H9 (cell line): ENCODE measurements around the gene UBN1. TPM values are rescaled to one million over a fixed set of nuclear protein-coding genes. Genes with fewer than 3 reads are reported as not detected.

Experiments
- DNase-seq: peaks from one replicate; pipeline ENCODE4 v3.0.0-alpha.2; 2017
- H2AFZ ChIP-seq: one replicate; pipeline ENCODE4 v1.6.1; 2013; ENCODE audit warnings: mild to moderate bottlenecking, low read length, control low read depth, moderate library complexity
- H2AK5ac ChIP-seq: 2 replicates; pipeline ENCODE4 v1.6.1; 2013; ENCODE audit warnings: low read length, control low read depth, mixed read lengths; ENCODE audit not compliant: insufficient read length
- H2BK120ac ChIP-seq: one replicate; pipeline ENCODE4 v1.6.1; 2013; ENCODE audit warnings: low read depth, mild to moderate bottlenecking, low read length, control low read depth, inconsistent platforms; ENCODE audit not compliant: poor library complexity, severe bottlenecking
- H2BK12ac ChIP-seq: 2 replicates; pipeline ENCODE4 v1.6.1; 2013; ENCODE audit warnings: low read length, control low read depth, mixed read lengths, low read depth; ENCODE audit not compliant: insufficient read length
- H2BK15ac ChIP-seq: 2 replicates; pipeline ENCODE4 v1.6.1; 2013; ENCODE audit warnings: low read depth, low read length, control low read depth
- H2BK20ac ChIP-seq: one replicate; pipeline ENCODE4 v1.6.1; 2013; ENCODE audit warnings: low read depth, mild to moderate bottlenecking, low read length, control low read depth, inconsistent platforms; ENCODE audit not compliant: poor library complexity, severe bottlenecking
- H2BK5ac ChIP-seq: 2 replicates; pipeline ENCODE4 v1.6.1; 2013; ENCODE audit warnings: low read length, control low read depth, mixed read lengths; ENCODE audit not compliant: insufficient read length
- H3K14ac ChIP-seq: 2 replicates; pipeline ENCODE4 v1.6.1; 2013; ENCODE audit warnings: low read length, control low read depth; ENCODE audit not compliant: insufficient read depth
- H3K18ac ChIP-seq: 2 replicates; pipeline ENCODE4 v1.6.1; 2013; ENCODE audit warnings: low read depth, mild to moderate bottlenecking, mixed read lengths, low read length, control low read depth; ENCODE audit not compliant: insufficient read length
- H3K23ac ChIP-seq: 2 replicates; pipeline ENCODE4 v1.6.1; 2013; ENCODE audit warnings: low read length, control low read depth, mixed read lengths, low read depth; ENCODE audit not compliant: insufficient read length
- H3K23me2 ChIP-seq: 2 replicates; pipeline ENCODE4 v1.6.1; 2013; ENCODE audit warnings: low read depth, mild to moderate bottlenecking, mixed read lengths, low read length, control low read depth; ENCODE audit not compliant: insufficient read length, poor library complexity, severe bottlenecking
- H3K27ac ChIP-seq: 2 replicates; pipeline ENCODE4 v1.5.1; 2013; ENCODE audit warnings: low read length, control low read depth, mixed read lengths, low read depth; ENCODE audit not compliant: insufficient read length
- H3K27me3 ChIP-seq: 2 replicates; pipeline ENCODE4 v1.6.1; 2013; ENCODE audit warnings: low read length, control low read depth, inconsistent platforms; ENCODE audit not compliant: insufficient read depth
- H3K4ac ChIP-seq: 2 replicates; pipeline ENCODE4 v1.6.1; 2013; ENCODE audit warnings: low read depth, mild to moderate bottlenecking, control low read depth, inconsistent platforms, low read length, moderate library complexity
- H3K4me1 ChIP-seq: 2 replicates; pipeline ENCODE4 v1.6.1; 2013; ENCODE audit warnings: low read length, control low read depth, inconsistent platforms; ENCODE audit not compliant: insufficient read depth
- H3K4me2 ChIP-seq: 2 replicates; pipeline ENCODE4 v1.6.1; 2013; ENCODE audit warnings: low read length, control low read depth, mixed read lengths; ENCODE audit not compliant: insufficient read length, insufficient read depth
- H3K56ac ChIP-seq: 2 replicates; pipeline ENCODE4 v1.6.1; 2013; ENCODE audit warnings: low read depth, mild to moderate bottlenecking, mixed read lengths, low read length, control low read depth; ENCODE audit not compliant: insufficient read length
- H3K79me1 ChIP-seq: 2 replicates; pipeline ENCODE4 v1.6.1; 2013; ENCODE audit warnings: low read depth, mild to moderate bottlenecking, moderate library complexity, low read length, control low read depth, inconsistent platforms; ENCODE audit not compliant: insufficient read depth, poor library complexity, severe bottlenecking
- H3K79me2 ChIP-seq: 2 replicates; pipeline ENCODE4 v1.6.1; 2013; ENCODE audit warnings: low read length, control low read depth, inconsistent platforms; ENCODE audit not compliant: insufficient read depth
- H3K9ac ChIP-seq: 2 replicates; pipeline ENCODE4 v1.6.1; 2013; ENCODE audit warnings: low read length, control low read depth, mixed read lengths; ENCODE audit not compliant: insufficient read length; ENCODE audit errors: extremely low read depth
- H3K9me3 ChIP-seq: one replicate; pipeline ENCODE4 v1.6.1; 2013; ENCODE audit warnings: low read depth, low read length, inconsistent platforms; ENCODE audit not compliant: control insufficient read depth
- H3T11ph ChIP-seq: one replicate; pipeline ENCODE4 v1.6.1; 2013; ENCODE audit warnings: mild to moderate bottlenecking, low read length, control low read depth, inconsistent platforms
- H4K20me1 ChIP-seq: one replicate; pipeline ENCODE4 v1.6.1; 2013; ENCODE audit not compliant: control insufficient read depth, insufficient read length, insufficient read depth
- H4K5ac ChIP-seq: 2 replicates; pipeline ENCODE4 v1.6.1; 2013; ENCODE audit warnings: low read depth, mild to moderate bottlenecking, mixed read lengths, low read length, control low read depth; ENCODE audit not compliant: insufficient read length
- H4K8ac ChIP-seq: replicated peaks from 2 replicates; pipeline ENCODE4 v1.6.1; 2013; ENCODE audit warnings: low read length, control low read depth, mixed read lengths, low read depth; ENCODE audit not compliant: insufficient read length
- H4K91ac ChIP-seq: 2 replicates; pipeline ENCODE4 v1.6.1; 2013; ENCODE audit warnings: low read depth, mild to moderate bottlenecking, moderate library complexity, mixed read lengths, low read length, control low read depth; ENCODE audit not compliant: insufficient read length
- H3K27ac Mint-ChIP-seq, 3 experiments: 2 replicates in 2 of 3; 3 replicates in 1 of 3; pipeline ENCODE4 v1.8.0; 2020 to 2021; ENCODE audit warnings: mixed read lengths in 3 of 3, mild to moderate bottlenecking in 1 of 3, moderate library complexity in 1 of 3
- H3K27me3 Mint-ChIP-seq: 2 replicates; pipeline ENCODE4 v1.8.0; 2021; ENCODE audit warnings: low read depth, mild to moderate bottlenecking, moderate library complexity, mixed read lengths
- H3K36me3 Mint-ChIP-seq, 3 experiments: 2 replicates in 2 of 3; 3 replicates in 1 of 3; pipeline ENCODE4 v1.8.0; 2020 to 2021; ENCODE audit warnings: low read depth in 3 of 3, mixed read lengths in 3 of 3; ENCODE audit not compliant: insufficient read depth in 1 of 3
- H3K4me1 Mint-ChIP-seq, 2 experiments: 2 replicates each; pipeline ENCODE4 v1.8.0; 2020; ENCODE audit warnings: mixed read lengths in 2 of 2
- H3K4me3 Mint-ChIP-seq, 2 experiments: 2 replicates in 1 of 2; 3 replicates in 1 of 2; pipeline ENCODE4 v1.8.0; 2020 to 2021; ENCODE audit warnings: mild to moderate bottlenecking in 2 of 2, mixed read lengths in 2 of 2, moderate library complexity in 1 of 2
- H3K9me3 Mint-ChIP-seq, 2 experiments: 2 replicates in 1 of 2; 3 replicates in 1 of 2; pipeline ENCODE4 v1.8.0; 2020; ENCODE audit warnings: mild to moderate bottlenecking in 2 of 2, mixed read lengths in 2 of 2, moderate library complexity in 1 of 2
- WGBS: extraction: QIAGEN DNeasy Blood & Tissue Kit; methylation state at CpG from one replicate; pipeline ENCODE4 v1.1.7; 2013; ENCODE audit warnings: missing lambda C conversion rate, low lambda C conversion rate, mixed read lengths; ENCODE audit not compliant: insufficient read length; ENCODE audit errors: extremely low coverage; 5-methylcytosine and 5-hydroxymethylcytosine counted together
- total RNA-seq: library from RNA; stranded (reverse); gene quantifications from 2 replicates; pipeline ENCODE4 v1.2.1, GENCODE V29; 2021
- TF ChIP-seq, protein P1 (sequence below): fragments of 200-600 bp; sonication (generic); conservative IDR thresholded peaks from 3 replicates; pipeline ENCODE4 v1.8.0; 2021; ENCODE audit warnings: antibody characterized with exemption, mild to moderate bottlenecking

UBN1 gene
- total RNA-seq, 1 experiment from 2014 or later: 55.2 TPM

DNA sequence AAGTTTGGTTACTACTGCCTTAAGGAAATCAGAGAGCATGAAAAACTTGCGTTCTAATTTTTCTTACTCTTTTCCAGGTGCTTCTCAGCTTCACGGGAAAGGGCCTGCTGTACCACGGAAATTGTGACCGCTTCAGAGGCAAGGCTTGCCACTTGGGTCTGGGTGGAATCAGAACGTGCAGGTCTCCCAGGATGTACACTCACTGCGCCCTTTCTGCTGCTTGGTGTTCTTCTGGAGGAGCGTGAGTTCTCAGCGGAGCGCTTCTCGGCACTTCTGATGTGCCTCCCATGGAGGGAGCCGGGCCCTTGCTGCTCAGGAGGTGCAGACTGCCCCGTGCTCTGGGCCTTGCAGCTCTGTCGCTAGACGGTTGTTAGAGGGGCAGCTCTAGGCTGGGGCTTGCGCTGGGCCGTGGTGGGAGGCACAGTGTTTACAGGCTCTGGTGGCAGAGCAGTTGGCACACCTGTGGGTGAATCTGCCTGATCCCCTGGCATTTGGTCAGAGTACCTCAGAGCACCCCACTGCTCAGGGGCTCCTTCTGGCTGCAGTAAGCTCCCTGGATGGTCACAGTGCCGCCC, 32.8 kb downstream of the UBN1 start:
- Histone ChIP-seq H3K9me3 (no peaks in the 10 kb centered on the region), H4K5ac (no peak overlapping the region), H2BK20ac (no peak overlapping the region), H3K56ac (no peak overlapping the region), H3K79me2 (no peaks in the 10 kb centered on the region), H3K9ac (no peak overlapping the region), H2AK5ac (no peak overlapping the region), H3T11ph (no peak overlapping the region), H3K23me2 (no peaks in the 10 kb centered on the region), H3K79me1 (no peaks in the 10 kb centered on the region), H2BK15ac (no peak overlapping the region), H4K91ac (no peak overlapping the region), H2BK120ac (no peak overlapping the region), H3K4me2 (no peak overlapping the region), H3K27ac (no peak overlapping the region), H3K23ac (no peak overlapping the region), H2BK5ac (no peak overlapping the region), H3K14ac (no peak overlapping the region), H4K8ac (no peak overlapping the region), H2BK12ac (no peak overlapping the region), H3K27me3 (no peaks in the 10 kb centered on the region), H3K4me1 (no peaks in the 10 kb centered on the region), H3K4ac (no peak overlapping the region), H3K18ac (no peak overlapping the region), H4K20me1 (peaks cover 2% of the 10 kb centered on the region), H2AFZ (no peak overlapping the region)
- H3K4me3 Mint-ChIP-seq: no peak overlapping the region
- DNase-seq: no peak
- TF ChIP-seq, protein P1, sequence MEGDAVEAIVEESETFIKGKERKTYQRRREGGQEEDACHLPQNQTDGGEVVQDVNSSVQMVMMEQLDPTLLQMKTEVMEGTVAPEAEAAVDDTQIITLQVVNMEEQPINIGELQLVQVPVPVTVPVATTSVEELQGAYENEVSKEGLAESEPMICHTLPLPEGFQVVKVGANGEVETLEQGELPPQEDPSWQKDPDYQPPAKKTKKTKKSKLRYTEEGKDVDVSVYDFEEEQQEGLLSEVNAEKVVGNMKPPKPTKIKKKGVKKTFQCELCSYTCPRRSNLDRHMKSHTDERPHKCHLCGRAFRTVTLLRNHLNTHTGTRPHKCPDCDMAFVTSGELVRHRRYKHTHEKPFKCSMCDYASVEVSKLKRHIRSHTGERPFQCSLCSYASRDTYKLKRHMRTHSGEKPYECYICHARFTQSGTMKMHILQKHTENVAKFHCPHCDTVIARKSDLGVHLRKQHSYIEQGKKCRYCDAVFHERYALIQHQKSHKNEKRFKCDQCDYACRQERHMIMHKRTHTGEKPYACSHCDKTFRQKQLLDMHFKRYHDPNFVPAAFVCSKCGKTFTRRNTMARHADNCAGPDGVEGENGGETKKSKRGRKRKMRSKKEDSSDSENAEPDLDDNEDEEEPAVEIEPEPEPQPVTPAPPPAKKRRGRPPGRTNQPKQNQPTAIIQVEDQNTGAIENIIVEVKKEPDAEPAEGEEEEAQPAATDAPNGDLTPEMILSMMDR: no peak
- no peaks in the 10 kb centered on the region for H3K27me3 Mint-ChIP-seq
- H3K9me3 Mint-ChIP-seq: no peaks in the 10 kb centered on the region
- peaks cover 49 to 95% (median 86%) of the 10 kb centered on the region in 3 experiments for H3K36me3 Mint-ChIP-seq
- WGBS: no CpG with 5 or more reads among the region's 17 CpGs
- H3K27ac Mint-ChIP-seq: 0 out of 7 replicates have a peak overlapping the region, but pooled peaks of 1 of the 3 experiments have one; percentile 56
- H3K4me1 Mint-ChIP-seq: no peaks in the 10 kb centered on the region
